ENCODE data around the gene JAG1. TPM values are rescaled to one million over a fixed set of nuclear protein-coding genes. Genes with fewer than 3 reads are reported as not detected.

Gene JAG1
- polyA plus RNA-seq, 1 experiment, result 13.5 TPM

DNA sequence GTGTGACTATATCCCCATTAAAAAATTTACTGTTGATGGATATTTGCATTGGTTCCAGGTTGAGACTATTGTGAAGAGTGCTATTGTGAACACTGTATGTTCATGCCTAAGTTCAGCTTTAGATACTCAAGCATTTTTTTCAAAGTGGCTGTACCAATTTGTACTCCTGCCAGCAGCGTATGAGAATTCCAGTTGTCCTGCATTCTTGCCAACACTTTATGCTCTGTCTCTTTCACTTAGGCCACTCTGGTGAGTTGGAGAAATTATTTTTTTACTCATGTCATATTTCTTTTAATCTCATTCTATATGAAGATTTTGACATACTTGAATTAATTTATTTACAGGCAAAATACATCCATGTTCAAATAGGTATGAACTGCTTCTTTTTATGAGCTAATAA is 76.2 kb downstream of the JAG1 start:
- ChIA-PET POLR2A (no interaction called here), CTCF (no interaction called here)
- no peak overlapping the region for H3K4me3 ChIP-seq (ENCODE audit: low read depth, low read length)
- H3K9me3 ChIP-seq (ENCODE audit: control insufficient read depth, insufficient read depth, low read length), result no peaks in the 10 kb centered on the region
- no peaks in the 10 kb centered on the region for H3K27me3 ChIP-seq (ENCODE audit: control insufficient read depth, insufficient read depth, low read length)
- TF ChIP-seq, protein P1, sequence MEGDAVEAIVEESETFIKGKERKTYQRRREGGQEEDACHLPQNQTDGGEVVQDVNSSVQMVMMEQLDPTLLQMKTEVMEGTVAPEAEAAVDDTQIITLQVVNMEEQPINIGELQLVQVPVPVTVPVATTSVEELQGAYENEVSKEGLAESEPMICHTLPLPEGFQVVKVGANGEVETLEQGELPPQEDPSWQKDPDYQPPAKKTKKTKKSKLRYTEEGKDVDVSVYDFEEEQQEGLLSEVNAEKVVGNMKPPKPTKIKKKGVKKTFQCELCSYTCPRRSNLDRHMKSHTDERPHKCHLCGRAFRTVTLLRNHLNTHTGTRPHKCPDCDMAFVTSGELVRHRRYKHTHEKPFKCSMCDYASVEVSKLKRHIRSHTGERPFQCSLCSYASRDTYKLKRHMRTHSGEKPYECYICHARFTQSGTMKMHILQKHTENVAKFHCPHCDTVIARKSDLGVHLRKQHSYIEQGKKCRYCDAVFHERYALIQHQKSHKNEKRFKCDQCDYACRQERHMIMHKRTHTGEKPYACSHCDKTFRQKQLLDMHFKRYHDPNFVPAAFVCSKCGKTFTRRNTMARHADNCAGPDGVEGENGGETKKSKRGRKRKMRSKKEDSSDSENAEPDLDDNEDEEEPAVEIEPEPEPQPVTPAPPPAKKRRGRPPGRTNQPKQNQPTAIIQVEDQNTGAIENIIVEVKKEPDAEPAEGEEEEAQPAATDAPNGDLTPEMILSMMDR (IDR thresholded peaks at IDR 0.05; ENCODE audit: low read depth, low read length), result no peak
- no peak overlapping the region for H3K27ac ChIP-seq (ENCODE audit: low read depth, low read length)
- no peak for DNase-seq (ENCODE audit: low read depth, low spot score)

DNA sequence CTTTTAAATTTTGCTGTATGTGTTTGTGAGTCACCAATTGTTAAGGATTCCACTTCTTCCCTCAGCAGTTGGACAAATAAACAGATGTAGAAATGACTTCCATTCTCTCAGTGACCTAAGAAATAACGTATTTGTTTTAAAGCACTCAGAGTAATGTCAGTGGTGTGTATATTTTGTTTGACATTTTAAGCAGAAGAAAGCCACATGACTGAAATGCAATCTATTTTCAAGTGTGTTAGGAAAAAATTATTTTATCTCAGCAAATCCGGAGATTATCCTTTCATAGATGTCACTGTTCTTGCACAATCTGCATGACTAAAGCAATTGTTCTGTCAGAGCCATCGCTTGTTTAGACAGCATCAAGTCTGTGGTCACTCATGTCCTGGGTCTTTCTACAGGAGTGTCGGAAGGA is 77.1 kb downstream of the JAG1 start:
- Histone ChIP-seq H3K27ac (ENCODE audit: low read depth, low read length) (peak overlapping the region; percentile 73), H3K9me3 (ENCODE audit: control insufficient read depth, insufficient read depth, low read length) (no peaks in the 10 kb centered on the region), H3K27me3 (ENCODE audit: control insufficient read depth, insufficient read depth, low read length) (no peaks in the 10 kb centered on the region), H3K4me3 (ENCODE audit: low read depth, low read length) (no peak overlapping the region)
- ChIA-PET POLR2A (interaction anchor here (1.2 kb wide), 1 partner anchor 15 kb away, joined by 4 read pairs; no protein-coding TSS in a partner anchor), CTCF (no interaction called here)
- TF ChIP-seq, protein P1 (IDR thresholded peaks at IDR 0.05; ENCODE audit: low read depth, low read length), result no peak
- DNase-seq (ENCODE audit: low read depth, low spot score), result peak; percentile 69

DNA sequence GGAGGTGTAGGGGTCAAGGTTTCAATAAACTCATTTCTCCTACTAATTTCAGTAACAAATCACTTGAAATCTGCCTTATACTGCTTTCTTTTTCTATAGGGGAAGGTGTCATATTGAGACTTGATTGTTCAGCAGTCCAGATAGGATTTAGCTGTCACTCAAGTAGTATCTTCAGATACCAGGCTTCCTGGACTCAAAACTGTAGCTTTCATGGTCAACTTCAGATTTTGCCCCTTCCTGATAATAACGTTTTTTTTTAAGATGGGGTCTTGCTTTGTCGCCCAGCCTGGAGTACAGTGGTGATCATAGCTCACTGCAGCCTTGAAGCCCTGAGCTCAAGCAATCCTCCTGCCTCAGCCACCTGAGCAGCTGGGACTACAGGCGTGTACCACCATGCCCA is 77.8 kb downstream of the JAG1 start:
- ChIA-PET CTCF (no interaction called here), POLR2A (interaction anchor here (1.0 to 1.2 kb wide), 2 partner anchors 14 to 38 kb away, joined by 3 to 4 read pairs; no protein-coding TSS in a partner anchor)
- TF ChIP-seq, protein P1 (IDR thresholded peaks at IDR 0.05; ENCODE audit: low read depth, low read length), result no peak
- Histone ChIP-seq H3K4me3 (ENCODE audit: low read depth, low read length) (no peak overlapping the region), H3K9me3 (ENCODE audit: control insufficient read depth, insufficient read depth, low read length) (no peaks in the 10 kb centered on the region), H3K27me3 (ENCODE audit: control insufficient read depth, insufficient read depth, low read length) (no peaks in the 10 kb centered on the region), H3K27ac (ENCODE audit: low read depth, low read length) (peak overlapping the region; percentile 13)
- DNase-seq (ENCODE audit: low read depth, low spot score), result no peak

DNA sequence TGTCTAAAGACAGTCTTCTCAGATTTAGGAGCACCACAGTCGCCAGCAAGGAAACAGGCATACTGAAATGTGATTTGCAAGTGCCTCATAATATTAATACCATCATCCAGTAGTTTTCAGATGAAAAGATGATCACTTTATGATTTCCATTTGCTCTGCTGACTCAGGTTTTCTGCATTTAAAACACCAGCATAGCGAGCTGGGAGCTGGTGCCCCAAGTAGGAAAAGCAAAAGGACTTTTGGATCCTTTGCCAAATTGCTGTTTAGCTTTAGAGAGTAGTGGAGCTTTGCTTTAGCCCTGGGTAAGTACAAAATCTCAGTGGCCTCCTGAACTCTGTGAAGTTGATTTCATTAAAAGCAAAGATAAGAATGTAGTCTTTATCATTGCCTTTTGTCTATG is 78.5 kb downstream of the JAG1 start:
- ChIA-PET CTCF (no interaction called here), POLR2A (interaction anchor here (0.5 kb wide), 1 partner anchor 78 kb away, joined by 3 read pairs; no protein-coding TSS in a partner anchor)
- DNase-seq (ENCODE audit: low read depth, low spot score), result no peak
- H3K27ac ChIP-seq (ENCODE audit: low read depth, low read length), result no peak overlapping the region
- no peaks in the 10 kb centered on the region for H3K27me3 ChIP-seq (ENCODE audit: control insufficient read depth, insufficient read depth, low read length)
- H3K9me3 ChIP-seq (ENCODE audit: control insufficient read depth, insufficient read depth, low read length), result no peaks in the 10 kb centered on the region
- H3K4me3 ChIP-seq (ENCODE audit: low read depth, low read length), result no peak overlapping the region
- TF ChIP-seq, protein P1 (IDR thresholded peaks at IDR 0.05; ENCODE audit: low read depth, low read length), result no peak

DNA sequence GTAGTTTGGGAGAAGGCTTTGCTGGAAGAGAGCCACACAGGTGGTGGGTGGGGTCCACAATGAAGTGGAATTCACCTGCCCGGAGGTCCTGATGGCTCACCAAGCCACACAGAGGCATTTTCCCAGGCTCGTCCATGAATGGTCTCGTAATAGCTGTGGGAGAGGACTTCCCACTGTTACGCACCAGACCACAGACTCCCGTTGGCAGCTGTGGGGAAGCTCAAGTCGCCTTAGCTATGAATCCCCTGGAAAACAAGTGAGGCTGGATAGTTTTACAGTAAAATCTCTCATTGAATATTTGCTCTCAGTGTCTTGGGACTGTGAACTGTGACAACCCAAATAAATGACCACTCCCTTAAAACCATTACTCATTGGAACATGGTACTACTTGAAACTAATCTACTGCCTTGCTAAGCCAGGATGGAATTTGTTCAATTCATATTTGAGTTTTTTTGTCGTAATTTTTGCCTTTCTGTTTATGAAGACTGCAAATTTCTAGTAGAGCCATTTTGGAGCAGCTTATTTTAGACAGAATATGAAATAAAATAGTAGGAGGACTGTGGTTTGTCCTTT is 79.4 kb downstream of the JAG1 start:
- POLR2A ChIA-PET, result no interaction called here
- no peaks in the 10 kb centered on the region for H3K9me3 ChIP-seq (ENCODE audit: control insufficient read depth, insufficient read depth, low read length)
- TF ChIP-seq, protein P1 (IDR thresholded peaks at IDR 0.05; ENCODE audit: low read depth, low read length), result no peak
- no peak overlapping the region for H3K27ac ChIP-seq (ENCODE audit: low read depth, low read length)
- DNase-seq (ENCODE audit: low read depth, low spot score), result no peak
- H3K4me3 ChIP-seq (ENCODE audit: low read depth, low read length), result no peak overlapping the region
- H3K27me3 ChIP-seq (ENCODE audit: control insufficient read depth, insufficient read depth, low read length), result no peaks in the 10 kb centered on the region
- CTCF ChIA-PET, result no interaction called here

Measured in AG04450 (cell line).